ENCODE data around the gene AIP. TPM values are rescaled to one million over a fixed set of nuclear protein-coding genes. Genes with fewer than 3 reads are reported as not detected.

AIP gene
- total RNA-seq, 4 donors from 2014 or later = 65.4 to 87.5 (median 78.1) TPM

GRCh38 chr11:67493548-67494370, 10.9 kb downstream of the AIP start:
- H3K27ac ChIP-seq = no peak overlapping the region

GRCh38 chr11:67494371-67495233, 11.8 kb downstream of the AIP start:
- WGBS, 2 donors (ENCODE audit: low coverage in 1 of 2) = 85 to 92% methylated on average over 5 to 14 of the region's 59 CpGs
- H3K27ac ChIP-seq = no peak overlapping the region

More at GRCh38 chr11:67493548-67494370, 10.9 kb downstream of the AIP start:
- H3K4me3 ChIP-seq = no peak overlapping the region
- H3K27me3 ChIP-seq = no peaks in the 10 kb centered on the region
- peaks cover 0 to 95% of the 10 kb centered on the region in 2 donors for H3K36me3 ChIP-seq
- peaks cover 0 to 20% (median 0%) of the 10 kb centered on the region in 3 donors for H3K4me1 ChIP-seq
- ATAC-seq = no peak
- WGBS, 2 donors (ENCODE audit: low coverage in 1 of 2) = 93 to 100% methylated on average over 1 to 10 of the region's 65 CpGs
- TF ChIP-seq POLR2A (IDR thresholded peaks at IDR 0.05) = no peak
- TF ChIP-seq POLR2AphosphoS5 (IDR thresholded peaks at IDR 0.05) = no peak
- no peak for TF ChIP-seq EP300 (IDR thresholded peaks at IDR 0.05)
- TF ChIP-seq CTCF (IDR thresholded peaks at IDR 0.05) = no peak
- no peaks in the 10 kb centered on the region for H3K9me3 ChIP-seq

GRCh38 chr11:67495234-67496005, 12.6 kb downstream of the AIP start:
- H3K27ac ChIP-seq = no peak overlapping the region
- no peaks in the 10 kb centered on the region for H3K9me3 ChIP-seq
- no peak overlapping the region for H3K4me3 ChIP-seq
- 80% methylated on average over 1 of the region's 16 CpGs; no CpG with 5 or more reads in 1 of the 2 donors for WGBS, 2 donors (ENCODE audit: low coverage in 1 of 2)
- peaks cover 0 to 19% (median 0%) of the 10 kb centered on the region in 3 donors for H3K4me1 ChIP-seq
- ATAC-seq = no peak
- H3K36me3 ChIP-seq = peaks cover 0 to 89% of the 10 kb centered on the region in 2 donors
- TF ChIP-seq EP300 (IDR thresholded peaks at IDR 0.05) (no peak), CTCF (IDR thresholded peaks at IDR 0.05) (no peak), POLR2A (IDR thresholded peaks at IDR 0.05) (no peak), POLR2AphosphoS5 (IDR thresholded peaks at IDR 0.05) (no peak)
- no peaks in the 10 kb centered on the region for H3K27me3 ChIP-seq

More at GRCh38 chr11:67494371-67495233, 11.8 kb downstream of the AIP start:
- no peaks in the 10 kb centered on the region for H3K27me3 ChIP-seq
- TF ChIP-seq POLR2AphosphoS5 (IDR thresholded peaks at IDR 0.05) = no peak
- peaks cover 0 to 20% (median 0%) of the 10 kb centered on the region in 3 donors for H3K4me1 ChIP-seq
- peaks cover 0 to 89% of the 10 kb centered on the region in 2 donors for H3K36me3 ChIP-seq
- H3K9me3 ChIP-seq = no peaks in the 10 kb centered on the region
- no peak for ATAC-seq
- no peak overlapping the region for H3K4me3 ChIP-seq

GRCh38 chr11:67496113-67496512, 13.3 kb downstream of the AIP start:
- Histone ChIP-seq H3K27ac (no peak overlapping the region), H3K27me3 (no peaks in the 10 kb centered on the region), H3K4me3 (no peak overlapping the region), H3K36me3 (peaks cover 0 to 87% of the 10 kb centered on the region in 2 donors), H3K4me1 (peaks cover 0 to 12% (median 0%) of the 10 kb centered on the region in 3 donors), H3K9me3 (no peaks in the 10 kb centered on the region)
- TF ChIP-seq EP300 (IDR thresholded peaks at IDR 0.05) (no peak), POLR2AphosphoS5 (IDR thresholded peaks at IDR 0.05) (no peak)
- no peak for ATAC-seq
- WGBS, 2 donors (ENCODE audit: low coverage in 1 of 2) = 90 to 100% methylated on average over 1 to 5 of the region's 12 CpGs

- no peaks in the 10 kb centered on the region for H3K9me3 ChIP-seq
- TF ChIP-seq EP300 (IDR thresholded peaks at IDR 0.05) = no peak
- no peak for TF ChIP-seq POLR2AphosphoS5 (IDR thresholded peaks at IDR 0.05)
- TF ChIP-seq CTCF (IDR thresholded peaks at IDR 0.05) = no peak
- TF ChIP-seq POLR2A (IDR thresholded peaks at IDR 0.05) = no peak
- no peaks in the 10 kb centered on the region for H3K4me1 ChIP-seq
- H3K27me3 ChIP-seq = peaks cover 8% of the 10 kb centered on the region
- ATAC-seq = no peak
- no peak overlapping the region for H3K4me3 ChIP-seq
- H3K36me3 ChIP-seq = peaks cover 0 to 86% of the 10 kb centered on the region in 2 donors
- no CpG with 5 or more reads among the region's 21 CpGs for WGBS, 2 donors (ENCODE audit: low coverage in 1 of 2)
- no peak overlapping the region for H3K27ac ChIP-seq
Observed at GRCh38 chr11:67497656-67498291, 14.9 kb downstream of the AIP start.
